GM11168 (cell line): ENCODE measurements around the gene INO80D.
"Not testable (repeated sequence)": the region's sequence is repeated elsewhere in the genome, so short reads cannot be mapped to it uniquely, and the experiment has no call there.

ENCODE experiments used
- in situ Hi-C: fragments of 300-500 bp; cut with MboI; formaldehyde crosslinking; loops from one replicate; pipeline ENCODE4 v1.12.0; 2022; ENCODE audit warnings: low sequenced_read_pairs; ENCODE audit not compliant: unreplicated experiment

Gene INO80D

DNA sequence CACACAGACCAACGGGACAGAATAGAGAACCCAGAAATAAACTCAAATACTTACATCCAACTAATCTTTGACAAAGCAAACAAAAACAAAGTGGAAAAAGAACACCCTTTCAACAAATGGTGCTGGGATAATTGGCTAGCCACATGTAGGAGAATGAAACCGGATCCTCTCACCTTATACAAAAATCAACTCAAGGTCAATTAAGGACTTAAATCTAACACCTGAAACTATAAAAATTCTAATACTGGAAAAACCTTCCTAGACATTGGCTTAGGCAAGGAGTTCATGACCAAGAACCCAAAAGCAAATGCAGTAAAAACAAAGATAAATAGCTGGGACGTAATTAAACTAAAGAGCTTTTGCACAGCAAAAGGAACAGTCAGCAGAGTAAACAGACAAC, 50.6 kb downstream of the INO80D start:
- in situ Hi-C loops, result not testable (repeated sequence)

DNA sequence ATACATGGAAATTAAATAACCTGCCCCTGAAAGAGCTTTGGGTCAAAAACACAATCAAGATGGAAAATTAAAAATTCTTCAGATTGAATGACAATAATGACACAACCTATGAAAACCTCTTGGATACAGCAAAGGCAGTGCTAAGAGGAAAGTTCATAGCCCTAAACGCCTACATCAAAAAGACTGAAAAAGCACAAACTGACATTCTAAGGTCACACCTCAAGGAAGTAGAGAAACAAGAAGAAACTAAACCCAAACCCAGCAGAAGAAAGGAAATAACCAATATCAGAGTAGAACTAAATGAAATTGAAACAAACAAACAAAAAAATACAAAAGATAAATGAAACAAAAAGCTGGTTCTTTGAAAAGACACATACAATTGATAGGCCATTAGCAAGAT, 52.5 kb downstream of the INO80D start:
- in situ Hi-C loops, result not testable (repeated sequence)

DNA sequence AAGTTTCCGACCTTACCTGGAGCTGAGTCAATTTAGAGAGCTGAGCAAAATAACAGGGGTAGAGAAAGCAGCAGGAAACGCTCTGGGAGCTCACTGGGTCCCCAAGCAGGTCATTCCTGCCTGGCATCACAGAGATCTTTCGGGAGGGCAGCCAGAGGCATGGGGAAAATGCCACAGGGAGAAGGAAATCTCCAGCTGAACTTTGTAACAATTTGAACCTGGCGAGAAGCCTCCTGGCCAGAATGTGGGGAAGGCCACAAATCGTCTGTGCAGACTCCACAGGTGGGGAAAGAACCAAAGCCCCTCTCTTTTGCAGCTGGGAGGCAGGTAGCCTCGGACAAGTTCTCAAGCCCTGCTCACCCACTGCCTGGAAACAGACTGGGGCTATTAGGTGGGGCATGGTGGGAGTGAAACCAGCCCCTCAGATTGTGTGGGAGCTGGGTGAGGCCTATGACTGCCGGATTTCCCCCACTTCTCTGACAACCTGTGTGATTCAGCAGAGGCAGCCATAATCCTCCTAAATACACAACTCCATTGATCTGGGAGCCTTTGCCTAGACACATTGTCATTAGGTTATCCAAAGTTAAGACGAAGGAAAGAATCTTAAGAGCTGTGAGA, 53.9 kb downstream of the INO80D start:
- in situ Hi-C loops, result no loop called here

DNA sequence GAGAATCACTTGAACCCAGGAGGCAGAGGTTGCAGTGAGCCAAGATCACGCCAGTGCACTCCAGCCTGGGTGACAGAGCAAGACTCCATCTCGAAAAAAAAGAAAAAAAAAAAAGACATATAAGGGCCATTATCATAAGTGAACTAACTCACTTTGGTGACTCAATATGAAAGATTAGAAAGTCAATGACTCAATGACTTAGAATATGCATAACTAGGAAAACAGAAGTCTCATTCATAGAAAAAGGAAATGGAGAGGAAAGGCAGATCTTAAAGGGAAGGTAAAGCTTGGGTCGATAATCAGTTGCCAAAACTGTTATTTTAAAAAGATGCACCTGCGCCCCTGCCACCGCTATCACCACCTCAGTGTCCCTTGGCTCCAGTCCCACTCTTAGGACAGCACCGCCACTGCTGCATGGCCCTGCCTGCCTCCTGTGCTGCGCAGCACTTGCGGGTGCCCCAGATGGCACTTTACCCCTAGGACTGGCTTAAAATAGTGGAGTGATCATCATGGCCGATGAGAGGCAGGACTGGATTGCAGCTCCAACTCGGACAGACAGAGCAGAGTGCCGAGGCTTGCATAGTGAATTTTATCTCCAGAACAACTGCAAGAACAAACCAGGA, 54.7 kb downstream of the INO80D start:
- in situ Hi-C loops, result no loop called here

DNA sequence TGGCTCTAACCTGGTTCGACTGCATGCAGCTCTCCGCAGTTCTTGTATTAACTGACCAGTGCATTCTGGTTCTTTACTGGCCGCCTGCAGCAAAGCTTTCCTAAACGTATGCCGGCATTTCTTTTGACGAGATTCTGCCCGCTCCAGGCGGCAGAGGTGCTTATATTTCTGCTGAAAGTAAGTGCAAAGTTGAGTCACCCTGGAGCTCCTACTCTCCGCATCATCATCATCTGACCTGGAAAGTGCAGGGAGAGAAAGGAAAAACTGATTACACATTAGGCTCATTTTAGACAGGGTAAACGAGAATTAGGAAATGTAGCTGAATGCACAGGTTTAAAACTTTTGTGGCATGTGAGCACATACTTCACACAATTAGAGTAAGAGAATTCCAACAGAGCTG, 57.9 kb downstream of the INO80D start:
- in situ Hi-C loops, result no loop called here

DNA sequence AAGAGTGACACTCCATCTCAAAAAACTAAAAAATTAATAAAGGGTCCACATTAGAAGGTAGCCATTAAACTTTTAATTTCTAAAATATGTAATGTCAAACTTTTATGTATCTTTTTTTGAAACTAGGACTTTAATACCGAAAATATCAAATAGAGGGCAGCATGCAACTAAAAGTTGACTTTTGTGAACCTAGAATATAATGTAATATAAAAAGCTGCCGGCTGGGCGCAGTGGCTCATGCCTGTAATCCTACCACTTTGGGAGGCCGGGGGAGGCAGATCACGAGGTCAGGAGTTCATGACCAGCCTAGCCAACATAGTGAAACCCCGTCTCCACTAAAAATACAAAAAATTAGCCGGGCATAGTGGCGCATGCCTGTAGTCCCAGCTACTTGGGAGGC, 62.8 kb downstream of the INO80D start:
- in situ Hi-C loops, result no loop called here

DNA sequence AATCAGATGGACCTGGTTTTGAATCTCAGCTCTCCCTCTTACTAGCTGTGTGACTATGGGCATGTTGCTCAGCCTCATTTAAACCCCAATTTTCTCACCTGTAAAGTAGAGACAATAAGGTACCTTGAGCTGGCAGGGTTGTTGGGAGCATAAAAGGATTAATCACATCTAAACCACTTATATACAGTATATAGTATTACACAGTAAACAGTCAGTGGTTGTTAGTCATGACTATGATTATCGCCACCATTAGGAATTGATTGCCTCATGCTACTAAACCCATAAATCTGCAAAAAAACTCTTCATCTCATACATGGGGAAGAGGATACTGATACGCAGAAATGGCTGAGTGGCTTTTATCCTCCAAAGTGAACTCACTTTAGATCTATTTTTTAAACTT, 65.8 kb downstream of the INO80D start:
- in situ Hi-C loops, result no loop called here

DNA sequence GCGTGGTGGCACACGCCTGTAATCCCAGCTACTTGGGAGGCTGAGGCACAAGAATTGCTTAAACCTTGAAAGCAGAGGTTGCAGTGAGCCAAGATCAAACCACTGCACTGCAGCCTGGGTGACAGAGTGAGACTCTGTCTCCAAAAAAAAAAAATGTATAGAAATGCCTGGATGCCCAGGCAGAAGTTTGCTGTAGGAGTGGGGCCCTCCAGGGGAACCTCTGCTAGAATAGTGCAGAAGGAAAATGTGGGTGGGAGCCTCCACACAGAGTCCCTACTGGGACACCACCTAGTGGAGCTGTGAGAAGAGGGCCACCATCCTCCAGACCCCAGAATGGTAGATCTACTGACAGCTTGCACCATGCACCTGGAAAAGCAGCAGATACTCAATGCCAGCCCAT, 70.2 kb downstream of the INO80D start:
- in situ Hi-C loops, result not testable (repeated sequence)

DNA sequence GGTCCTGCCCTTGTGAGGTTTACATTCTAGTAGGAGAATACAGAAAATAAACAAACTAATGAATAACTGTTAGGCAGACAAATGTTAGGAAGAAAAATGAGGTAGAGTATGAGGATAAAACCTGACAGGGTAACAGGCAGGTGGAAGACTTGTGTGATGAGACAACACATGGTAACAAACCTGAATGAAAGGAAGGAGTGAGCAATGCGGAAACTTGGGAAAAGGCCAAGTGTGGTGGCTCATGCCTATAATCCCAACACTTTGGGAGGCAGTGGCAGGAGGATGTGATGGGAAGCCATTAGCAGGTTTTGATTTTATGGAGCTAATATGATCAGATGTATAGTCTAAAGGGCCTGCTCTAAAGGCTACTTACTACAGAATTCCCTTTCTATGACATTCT, 74.2 kb downstream of the INO80D start:
- in situ Hi-C loops, result no loop called here

DNA sequence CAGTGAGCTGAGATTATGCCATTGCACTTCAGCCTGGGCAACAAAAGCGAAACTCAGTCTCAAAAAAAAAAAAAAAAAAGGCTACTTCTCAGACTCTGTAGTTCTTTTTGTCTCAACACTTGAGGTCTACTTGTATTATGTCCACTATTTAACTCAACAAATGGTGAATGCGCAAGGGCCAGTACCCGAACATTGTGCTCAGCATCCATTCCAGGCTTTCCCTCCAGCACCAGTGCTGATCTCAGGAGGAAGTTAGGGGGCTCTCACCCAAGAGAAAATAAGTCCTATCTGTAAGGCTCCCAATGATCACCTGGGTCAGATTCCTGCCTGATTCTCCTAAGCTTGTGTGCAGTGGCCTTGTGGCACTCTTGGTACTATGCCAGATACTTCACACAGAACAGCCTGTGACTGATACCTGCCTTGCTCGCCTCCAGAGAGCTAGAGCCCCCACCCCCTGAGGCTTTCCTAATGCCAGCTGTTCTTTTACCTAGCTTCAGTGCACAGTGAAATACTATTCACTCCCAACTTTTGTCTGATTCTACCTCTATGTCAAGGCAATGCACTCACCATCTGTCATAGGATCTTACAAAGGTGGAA, 74.9 kb downstream of the INO80D start:
- in situ Hi-C loops, result no loop called here

DNA sequence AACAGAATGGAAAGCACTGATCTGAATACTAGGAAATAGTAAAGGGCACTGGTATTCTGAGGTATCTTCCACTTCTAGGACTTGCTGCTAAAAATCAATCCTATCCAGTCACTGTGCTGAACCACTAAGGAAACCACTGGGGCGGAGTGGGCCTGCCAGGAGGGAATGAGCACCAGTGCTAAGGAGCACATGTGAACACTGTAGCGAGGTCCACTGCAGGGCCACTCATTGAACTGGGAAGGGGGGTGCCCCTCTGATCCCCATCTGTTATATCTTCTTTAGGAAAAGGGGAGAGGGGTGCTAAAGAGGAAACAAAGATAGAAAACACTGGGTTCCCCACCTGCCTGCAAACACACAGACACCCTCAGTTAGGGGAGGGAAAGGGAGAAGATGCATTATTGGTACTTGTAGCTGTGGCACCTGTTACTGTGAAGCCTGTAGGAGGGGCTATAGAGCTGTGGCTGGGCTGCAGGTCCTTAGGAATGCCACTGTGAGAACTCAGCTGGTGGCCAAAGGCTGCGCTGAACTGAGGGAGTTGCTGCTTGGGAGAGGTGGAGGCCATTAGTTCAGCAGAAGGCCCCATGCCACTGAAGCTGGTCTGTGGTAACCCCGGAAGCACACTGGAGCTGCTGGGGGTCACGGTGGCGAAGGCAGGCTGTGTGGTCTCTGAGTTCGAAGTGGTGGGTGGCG, 81.8 kb downstream of the INO80D start:
- in situ Hi-C loops, result no loop called here

DNA sequence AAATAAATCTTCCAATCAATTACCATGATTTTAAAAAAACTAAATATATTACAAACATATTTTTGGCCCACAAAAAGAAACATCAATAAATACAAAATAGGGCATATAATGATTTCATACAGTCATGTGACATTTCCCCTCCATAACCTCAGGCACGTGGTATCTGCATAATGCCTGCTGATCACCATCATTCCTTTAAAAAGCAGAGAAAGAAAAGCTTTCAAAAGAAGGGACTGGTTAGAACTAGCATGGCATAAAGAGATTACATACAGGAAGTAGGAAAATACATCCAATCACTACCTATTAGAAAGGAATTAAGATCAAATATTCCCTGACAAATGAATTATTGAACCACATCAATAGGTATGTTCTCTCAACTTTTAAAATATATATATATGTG, 83.5 kb downstream of the INO80D start:
- in situ Hi-C loops, result no loop called here

DNA sequence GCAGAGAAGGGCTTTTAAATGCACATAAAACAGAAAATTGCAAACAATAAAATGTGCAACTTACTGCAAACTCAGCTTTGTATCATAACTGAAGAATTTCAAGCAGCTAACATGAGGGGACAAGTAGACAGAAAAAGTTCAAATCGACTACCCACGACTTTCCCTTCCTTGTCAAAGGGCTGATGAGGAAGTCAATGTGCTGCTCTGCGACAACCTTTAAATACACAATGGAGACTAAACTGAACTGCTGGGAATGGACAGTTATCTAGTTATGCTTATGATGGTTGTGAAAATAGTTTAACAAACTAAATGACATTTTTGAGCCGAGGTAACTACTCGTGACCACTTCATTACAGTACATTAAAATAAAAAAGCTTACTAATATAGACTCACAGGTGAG, 84.1 kb downstream of the INO80D start:
- in situ Hi-C loops, result no loop called here

DNA sequence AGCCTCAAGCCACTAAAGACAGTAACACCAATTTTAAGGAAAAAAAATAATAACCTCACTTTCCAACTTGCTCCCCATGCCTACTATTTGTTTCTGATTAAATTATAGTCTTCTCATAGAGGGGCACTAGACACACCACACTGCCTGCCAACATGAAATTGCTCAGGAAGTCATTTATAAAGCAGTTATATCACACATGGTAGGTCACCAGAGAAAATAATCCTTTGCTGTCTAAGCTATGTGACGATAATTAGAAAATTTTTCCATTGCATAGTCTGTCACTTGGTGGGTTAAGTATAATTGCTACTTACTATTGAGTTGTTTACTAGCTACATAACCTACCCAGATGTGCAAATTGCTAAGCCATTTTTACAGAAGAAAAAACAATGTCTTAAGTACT, 85.2 kb downstream of the INO80D start:
- in situ Hi-C loops, result no loop called here

DNA sequence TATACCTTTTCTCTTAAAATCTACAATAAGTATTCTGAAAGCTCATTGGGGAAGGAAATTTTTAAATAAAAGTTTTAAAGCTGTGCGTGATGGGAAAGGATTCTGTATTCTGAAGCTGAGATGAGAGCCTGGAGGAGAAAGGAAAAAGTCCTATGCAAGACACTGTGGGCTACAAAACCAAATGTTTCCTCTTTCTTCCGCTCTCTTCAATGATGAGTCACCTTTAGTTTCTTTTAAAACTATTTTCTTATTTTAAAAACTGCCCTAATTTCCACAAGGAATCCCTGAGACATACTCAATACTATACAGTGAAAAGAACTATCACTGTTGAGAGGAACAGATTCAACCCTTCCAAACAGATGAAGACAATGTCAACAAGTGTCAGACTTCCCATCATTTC, 87.4 kb downstream of the INO80D start:
- in situ Hi-C loops, result no loop called here

DNA sequence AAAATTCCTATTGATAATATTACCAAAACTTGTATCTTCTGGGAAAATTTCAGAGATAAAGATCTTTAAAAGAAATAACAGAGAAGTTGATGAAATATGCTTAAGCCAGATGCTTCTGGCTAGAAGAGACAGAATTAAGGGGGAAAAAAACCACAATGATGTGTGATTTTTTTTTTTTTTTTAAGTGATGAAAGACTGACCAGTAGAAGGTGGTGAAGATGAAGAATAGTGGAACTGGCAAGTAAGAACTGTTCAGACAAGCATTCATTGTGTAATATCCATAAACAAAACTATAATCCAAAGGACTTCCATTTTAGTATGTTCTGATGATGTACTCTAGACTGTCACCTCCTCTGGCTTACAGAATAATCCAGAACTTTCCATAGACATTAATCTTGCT, 89.8 kb downstream of the INO80D start:
- in situ Hi-C loops, result no loop called here

DNA sequence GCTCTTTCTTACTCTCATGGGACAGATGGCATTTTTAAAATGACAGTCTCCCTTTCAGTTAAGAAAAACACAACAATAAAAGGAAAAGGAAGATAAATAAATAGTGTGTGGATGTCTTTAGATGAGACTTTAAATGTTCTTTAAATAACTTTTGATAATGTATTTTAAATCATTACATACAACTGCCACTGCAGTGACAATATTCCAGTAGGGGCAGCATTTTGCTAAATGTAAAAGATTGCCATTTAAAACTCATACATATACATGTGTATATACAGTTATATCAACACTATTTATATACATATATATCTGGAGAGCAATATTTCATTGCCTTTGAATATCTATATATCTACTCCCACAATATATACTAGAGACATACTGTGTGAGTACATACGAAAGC, 90.7 kb downstream of the INO80D start:
- in situ Hi-C loops, result no loop called here

DNA sequence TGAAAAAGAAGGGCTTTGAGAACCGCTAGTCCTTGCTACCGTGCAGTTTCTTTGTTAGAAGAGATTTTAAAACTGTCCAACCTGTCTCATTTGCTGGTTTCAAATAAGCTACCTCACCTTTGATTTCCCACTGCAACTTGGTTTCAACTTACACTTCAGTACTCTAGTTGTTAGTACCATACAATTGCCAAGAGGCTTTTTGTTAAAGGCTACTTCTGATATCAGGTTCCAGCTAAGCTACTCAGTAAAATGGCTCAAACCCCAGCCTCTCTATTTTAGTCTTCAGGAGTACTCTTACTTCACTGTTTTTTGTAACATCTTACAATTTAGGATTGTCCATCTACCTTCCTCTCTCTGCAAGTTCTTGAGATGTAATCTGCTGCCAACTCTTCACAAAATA, 91.6 kb downstream of the INO80D start:
- in situ Hi-C loops, result no loop called here

DNA sequence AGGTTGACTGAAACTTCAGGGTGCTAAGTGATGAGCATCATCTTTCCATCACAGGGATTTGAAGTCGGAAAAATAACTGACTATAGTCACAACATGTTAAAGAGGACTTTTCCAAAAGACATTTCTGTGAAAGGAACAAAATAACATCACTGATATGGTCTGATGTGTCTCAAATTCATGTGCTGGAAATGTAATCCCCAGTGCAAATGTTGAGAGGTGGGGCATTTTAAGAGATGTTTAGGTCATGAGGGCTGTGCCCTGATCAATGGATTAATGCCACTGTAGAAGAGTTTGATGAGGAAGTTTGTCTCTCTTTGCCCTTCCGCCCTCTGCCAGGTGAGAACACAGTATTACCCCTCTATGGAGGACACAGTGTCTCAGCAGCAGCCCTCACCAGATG, 95.9 kb downstream of the INO80D start:
- in situ Hi-C loops, result no loop called here

DNA sequence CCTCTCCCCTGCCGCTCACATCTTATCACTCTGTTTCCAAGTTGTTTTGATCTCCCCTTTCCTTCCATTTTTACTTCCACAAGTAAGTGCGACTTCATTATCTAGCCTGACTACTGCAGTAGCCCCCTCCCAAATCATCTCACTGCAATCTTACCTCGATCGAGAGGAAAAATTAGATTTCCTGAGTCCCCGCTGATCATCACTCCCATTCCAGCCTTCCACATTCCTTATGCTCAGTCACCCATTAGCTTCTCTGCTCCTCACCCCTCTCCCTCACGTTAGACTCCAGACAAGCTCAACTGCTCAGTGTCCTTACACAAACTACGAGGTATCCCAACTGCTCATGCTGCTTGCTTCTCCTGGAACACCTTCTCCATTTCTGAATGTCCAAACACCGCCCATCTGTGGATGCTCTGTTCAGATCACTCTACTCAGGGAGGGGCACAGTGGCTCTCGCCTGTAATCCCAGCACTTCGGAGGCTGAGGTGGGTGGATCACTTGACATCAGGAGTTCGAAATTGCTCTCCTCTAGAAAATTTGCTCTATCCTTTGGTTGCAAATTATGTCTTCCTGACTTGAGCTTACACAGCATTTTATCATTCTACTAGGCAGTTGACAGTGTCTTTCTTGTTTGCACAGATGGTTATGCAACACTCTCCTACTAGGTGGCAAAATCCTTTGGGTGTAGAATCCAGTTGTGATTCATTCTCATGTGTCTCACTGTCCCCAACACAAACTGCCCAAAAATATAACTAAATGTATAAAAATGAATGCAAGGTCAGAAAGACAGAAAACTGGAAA, 96.5 kb downstream of the INO80D start:
- in situ Hi-C loops, result no loop called here

DNA sequence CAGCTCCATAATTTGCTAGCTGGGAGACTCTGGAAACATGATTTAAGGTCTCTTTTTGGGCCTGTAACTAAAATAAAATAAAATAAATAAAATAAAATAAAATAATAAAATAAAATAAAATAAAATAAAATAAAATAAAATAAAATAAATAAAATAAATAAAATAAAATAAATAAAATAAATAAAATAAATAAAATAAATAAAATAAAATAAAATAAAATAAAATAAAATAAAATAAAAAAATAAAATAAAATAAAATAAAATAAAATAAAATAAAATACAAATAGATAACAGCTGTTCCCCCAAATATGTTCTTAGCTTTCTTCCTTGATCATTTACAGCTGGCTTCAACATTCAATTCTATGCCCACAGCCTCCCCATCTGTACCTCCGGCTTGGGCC, 97.3 kb downstream of the INO80D start:
- in situ Hi-C loops, result not testable (repeated sequence)
